Loucy (cell line): ENCODE data around the gene ADAT3.

Experiments
- EZH2phosphoT487 ChIP-seq: fragments of 200-600 bp; IDR thresholded peaks from 2 replicates; pipeline ENCODE4 v1.6.1; 2018; ENCODE audit warnings: antibody characterized with exemption, mild to moderate bottlenecking, moderate library complexity, borderline replicate concordance
- TF ChIP-seq, protein P1 (sequence below): fragments of 200-600 bp; sonication (generic); conservative IDR thresholded peaks from 2 replicates; pipeline ENCODE4 v1.5.1; 2014; ENCODE audit warnings: mild to moderate bottlenecking, antibody characterized with exemption, low read length

DNA sequence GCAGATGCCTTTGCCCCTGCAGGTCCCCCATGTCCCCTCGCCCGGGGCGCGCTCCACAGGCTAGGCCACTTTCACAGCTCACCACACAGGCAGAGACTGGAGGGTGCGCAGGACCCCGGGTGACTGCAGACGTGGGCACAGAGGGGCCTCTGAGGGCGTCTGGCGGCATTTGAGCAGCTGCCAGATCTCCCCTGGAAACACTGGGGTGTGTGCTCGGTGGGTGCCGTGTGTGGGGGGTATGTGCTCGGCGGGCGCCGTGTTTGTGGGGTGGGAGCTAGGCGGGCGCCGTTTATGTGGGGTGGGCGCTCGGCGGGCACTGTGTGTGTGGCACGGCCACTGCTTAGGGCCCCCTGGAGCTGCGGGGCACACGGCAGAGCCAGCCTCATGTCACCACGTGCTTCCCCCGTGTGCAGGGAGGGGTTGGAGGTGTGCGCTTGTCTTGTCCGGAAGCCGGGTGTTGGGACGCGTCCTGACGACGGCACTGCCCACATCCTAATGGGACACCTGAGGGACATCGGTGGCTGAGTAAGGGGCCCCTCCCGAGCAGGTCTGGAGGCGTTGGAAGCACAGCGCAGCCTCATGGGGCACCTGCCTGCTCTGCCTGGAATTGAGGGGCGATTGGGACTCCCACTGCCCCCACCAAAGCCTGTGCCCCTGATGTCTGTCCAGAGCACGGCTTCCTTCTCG lies 52.5 kb downstream of the ADAT3 start:
- TF ChIP-seq EZH2phosphoT487: no peak
- TF ChIP-seq, protein P1, sequence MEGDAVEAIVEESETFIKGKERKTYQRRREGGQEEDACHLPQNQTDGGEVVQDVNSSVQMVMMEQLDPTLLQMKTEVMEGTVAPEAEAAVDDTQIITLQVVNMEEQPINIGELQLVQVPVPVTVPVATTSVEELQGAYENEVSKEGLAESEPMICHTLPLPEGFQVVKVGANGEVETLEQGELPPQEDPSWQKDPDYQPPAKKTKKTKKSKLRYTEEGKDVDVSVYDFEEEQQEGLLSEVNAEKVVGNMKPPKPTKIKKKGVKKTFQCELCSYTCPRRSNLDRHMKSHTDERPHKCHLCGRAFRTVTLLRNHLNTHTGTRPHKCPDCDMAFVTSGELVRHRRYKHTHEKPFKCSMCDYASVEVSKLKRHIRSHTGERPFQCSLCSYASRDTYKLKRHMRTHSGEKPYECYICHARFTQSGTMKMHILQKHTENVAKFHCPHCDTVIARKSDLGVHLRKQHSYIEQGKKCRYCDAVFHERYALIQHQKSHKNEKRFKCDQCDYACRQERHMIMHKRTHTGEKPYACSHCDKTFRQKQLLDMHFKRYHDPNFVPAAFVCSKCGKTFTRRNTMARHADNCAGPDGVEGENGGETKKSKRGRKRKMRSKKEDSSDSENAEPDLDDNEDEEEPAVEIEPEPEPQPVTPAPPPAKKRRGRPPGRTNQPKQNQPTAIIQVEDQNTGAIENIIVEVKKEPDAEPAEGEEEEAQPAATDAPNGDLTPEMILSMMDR: no peak
